HL-60/S4 treated with phorbol 12-myristate 13-acetate at 8.2 ng/mL for 4 days and 3 days (cell line): ENCODE measurements around the gene C6.
"Not testable (repeated sequence)": the region's sequence is repeated elsewhere in the genome, so short reads cannot be mapped to it uniquely, and the experiment has no call there.

Experiments
- in situ Hi-C: fragments of 300-500 bp; cut with MboI; formaldehyde crosslinking; loops from 2 replicates; pipeline ENCODE4 v1.15.0; 2022; ENCODE audit warnings: low sequenced_read_pairs

The C6 gene

DNA sequence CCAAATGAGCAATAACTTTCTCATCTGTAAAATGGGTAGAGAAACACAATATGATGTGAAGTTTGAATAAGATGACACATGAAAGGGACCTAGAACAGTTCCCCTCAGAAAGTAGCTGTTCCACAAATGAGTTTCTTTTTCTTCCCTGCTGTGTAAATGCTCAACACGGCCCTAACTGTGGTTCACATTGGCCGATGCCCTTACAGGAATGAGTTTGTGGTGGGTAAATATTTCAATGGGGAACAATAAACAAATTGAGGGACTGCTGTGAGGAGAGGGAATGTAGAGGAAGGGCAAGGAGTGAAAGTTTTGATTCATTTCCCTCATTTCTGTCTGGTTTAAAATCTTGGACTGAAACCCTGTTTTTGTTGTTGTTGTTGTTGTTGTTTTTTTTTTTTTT, 12.8 kb downstream of the C6 start:
- in situ Hi-C loops: no loop called here

DNA sequence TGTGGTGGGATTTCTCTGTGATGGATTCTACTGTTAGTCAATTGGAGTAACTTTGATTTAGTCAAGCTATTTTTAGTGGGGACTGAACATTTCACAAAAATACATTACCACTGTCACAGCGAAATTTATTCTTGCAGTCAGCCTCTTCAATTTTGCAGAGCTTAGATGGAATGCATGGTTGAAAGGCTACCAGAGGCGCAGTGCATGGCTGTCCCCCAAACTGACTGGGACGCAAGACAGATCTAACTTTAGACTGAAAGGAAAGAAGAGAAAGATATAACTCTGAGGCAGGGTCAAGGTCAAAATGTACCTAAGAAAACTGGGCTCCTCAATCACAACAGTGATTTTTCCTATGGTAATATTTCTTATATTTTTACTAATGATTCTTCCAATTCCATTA, 13.7 kb downstream of the C6 start:
- in situ Hi-C loops: no loop called here

DNA sequence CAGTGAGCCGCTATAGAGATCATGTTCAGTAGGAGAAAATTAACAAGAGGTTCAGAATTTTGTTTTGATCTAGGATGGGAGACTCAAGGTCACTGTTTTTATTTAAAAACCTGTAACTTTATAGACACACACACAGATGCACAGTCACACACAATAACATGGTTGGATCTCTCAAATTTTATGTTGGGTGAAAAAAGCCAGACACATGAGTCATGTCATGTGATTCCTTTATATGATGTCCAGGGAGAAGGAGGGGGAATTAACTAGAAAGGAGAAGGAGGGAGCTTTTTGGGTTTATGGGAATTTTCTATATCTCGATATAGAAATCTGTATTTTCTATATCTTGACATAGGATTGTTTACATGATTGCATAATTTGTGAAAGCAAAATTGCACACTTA, 17.1 kb downstream of the C6 start:
- in situ Hi-C loops: no loop called here

DNA sequence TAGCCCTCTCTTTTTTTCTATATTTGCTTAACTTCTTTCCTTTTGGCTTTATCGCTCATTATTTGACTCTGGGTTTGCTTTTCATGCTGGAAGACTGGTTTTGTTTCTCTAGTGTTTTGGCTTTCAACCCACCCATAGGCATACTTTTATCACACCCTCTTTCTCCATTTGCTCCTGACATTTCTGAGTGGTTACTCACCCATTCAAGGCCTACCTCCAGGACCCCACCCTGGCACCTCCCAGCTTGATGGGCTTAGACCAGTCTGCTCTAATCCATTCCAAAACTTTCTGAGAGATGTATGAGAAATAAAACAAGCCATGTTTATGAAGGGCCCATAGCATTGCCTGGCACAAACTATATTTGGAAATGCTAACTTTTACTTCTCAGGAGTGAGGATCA, 18.1 kb downstream of the C6 start:
- in situ Hi-C loops: no loop called here

DNA sequence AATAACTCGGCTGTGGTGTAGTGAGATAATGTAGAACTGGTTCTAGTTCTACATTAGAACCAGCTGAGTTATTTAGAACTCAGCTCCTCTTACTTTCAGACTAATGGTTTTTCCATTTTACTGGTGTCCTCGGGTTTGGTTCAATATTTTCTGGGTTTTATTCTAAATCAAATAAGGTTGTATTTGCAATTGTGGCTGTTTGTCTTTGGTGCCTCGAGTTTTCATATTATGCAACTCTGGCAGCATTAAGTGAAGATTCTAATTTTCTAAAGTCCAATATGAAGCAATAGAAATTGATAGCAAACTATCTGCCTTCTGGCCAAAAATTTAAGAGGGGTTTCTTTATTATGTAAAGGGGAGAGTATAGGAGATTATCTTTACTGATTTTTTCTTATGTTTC, 19.0 kb downstream of the C6 start:
- in situ Hi-C loops: no loop called here

DNA sequence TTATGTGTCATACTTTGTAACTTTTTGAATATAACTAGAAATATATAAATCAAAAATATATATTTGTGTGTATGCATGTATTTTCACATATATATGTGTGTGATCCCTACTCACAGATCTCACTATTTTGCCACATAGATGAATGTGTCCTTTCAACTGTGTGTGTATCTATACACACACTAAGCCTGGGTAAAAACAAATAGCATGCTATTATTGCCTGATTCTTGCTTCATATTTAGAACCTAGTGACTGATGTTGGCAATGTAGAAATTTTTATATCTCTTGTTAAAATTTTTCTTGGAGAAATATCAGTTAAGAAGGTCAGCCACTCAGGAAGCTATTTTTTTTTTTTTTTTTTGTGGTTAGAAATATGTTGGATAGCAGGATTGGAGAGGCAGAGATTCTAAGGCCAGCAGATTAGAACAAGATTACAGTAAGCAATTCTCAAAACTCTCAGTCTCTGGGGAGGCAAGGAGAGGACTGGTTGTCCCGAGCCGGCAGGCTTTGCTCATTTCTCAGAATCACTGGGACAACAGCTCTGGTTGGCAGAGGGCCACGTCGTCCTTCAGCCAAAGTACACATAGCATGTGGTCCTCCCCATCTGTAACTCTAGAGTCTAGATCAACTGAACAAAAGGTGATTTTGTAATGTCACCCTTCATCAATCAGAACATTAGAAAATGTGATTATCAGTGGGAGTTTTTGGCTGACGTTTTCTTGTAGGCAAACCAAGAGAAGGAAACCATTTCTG, 19.7 kb downstream of the C6 start:
- in situ Hi-C loops: no loop called here

DNA sequence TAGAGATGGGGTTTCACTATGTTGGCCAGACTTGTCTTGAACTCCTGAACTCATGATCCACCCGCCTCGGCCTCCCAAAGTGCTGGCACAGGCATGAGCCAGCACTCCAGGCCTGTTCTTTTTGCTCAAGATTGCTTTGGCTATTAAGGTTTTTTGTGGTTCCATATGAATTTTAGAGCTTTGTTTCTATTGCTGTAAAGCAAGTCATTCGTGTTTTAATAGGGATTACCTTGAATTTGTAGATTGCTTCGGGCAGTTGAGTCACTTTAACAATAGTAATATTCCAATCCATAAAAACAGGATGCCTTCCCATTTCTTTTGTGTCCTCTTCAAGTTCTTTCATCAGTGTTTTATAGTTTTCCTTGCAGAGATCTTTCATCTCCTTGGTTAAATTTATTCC, 22.1 kb downstream of the C6 start:
- in situ Hi-C loops: no loop called here

DNA sequence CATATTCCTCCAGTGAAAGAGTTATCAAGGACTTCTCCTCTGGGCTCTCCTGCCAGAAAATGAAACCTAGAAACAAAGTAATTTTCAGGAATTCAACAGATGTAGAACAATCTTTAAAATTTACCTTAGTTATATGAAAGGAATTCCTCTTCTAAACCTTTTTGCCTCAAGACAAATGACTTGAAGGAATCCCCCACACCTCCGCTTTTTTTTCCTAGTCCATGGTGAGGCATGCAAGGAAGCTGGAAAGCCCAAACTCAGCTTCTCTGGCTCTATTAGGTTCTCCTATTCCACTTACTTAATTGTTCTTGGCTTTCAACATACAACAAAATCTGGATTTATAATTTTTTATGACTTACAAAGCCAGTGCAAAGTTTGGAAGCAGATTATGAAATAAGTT, 27.2 kb downstream of the C6 start:
- in situ Hi-C loops: no loop called here

DNA sequence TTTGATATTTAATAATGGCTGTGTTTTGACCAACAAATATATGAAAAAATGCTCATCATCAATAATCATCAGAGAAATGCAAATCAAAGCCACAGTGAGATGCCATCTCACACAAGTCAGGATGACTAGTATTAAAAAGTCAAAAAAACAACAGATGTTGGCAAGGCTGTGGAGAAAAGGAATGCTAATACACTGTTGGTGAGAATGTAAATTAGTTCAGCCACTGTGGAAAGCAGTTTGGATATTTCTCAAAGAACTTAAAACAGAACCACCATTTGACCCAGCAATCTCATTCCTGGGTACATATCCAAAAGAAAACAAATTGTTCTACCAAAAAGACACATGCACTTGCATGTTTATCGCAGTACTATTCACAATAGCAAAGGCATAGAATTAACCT, 30.0 kb downstream of the C6 start:
- in situ Hi-C loops: not testable (repeated sequence)

DNA sequence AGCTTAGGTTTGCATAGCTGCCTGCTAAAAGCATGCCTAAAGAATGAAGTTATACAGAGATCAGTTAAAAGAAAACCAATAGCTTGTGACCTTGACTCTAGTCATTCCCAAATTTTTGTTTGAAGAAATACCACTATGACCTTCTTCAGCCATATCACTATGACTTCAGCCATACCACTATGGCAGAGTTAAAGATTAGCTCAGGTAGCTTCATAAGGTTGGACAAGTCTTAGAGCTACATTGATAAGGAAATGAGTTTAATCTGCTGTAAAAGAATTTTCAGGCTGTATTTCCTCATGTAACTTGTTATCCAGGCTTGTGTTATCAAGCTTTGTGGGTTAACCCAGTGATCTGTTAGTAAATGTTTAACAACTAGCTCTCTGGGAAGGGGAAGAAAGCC, 30.7 kb downstream of the C6 start:
- in situ Hi-C loops: no loop called here

DNA sequence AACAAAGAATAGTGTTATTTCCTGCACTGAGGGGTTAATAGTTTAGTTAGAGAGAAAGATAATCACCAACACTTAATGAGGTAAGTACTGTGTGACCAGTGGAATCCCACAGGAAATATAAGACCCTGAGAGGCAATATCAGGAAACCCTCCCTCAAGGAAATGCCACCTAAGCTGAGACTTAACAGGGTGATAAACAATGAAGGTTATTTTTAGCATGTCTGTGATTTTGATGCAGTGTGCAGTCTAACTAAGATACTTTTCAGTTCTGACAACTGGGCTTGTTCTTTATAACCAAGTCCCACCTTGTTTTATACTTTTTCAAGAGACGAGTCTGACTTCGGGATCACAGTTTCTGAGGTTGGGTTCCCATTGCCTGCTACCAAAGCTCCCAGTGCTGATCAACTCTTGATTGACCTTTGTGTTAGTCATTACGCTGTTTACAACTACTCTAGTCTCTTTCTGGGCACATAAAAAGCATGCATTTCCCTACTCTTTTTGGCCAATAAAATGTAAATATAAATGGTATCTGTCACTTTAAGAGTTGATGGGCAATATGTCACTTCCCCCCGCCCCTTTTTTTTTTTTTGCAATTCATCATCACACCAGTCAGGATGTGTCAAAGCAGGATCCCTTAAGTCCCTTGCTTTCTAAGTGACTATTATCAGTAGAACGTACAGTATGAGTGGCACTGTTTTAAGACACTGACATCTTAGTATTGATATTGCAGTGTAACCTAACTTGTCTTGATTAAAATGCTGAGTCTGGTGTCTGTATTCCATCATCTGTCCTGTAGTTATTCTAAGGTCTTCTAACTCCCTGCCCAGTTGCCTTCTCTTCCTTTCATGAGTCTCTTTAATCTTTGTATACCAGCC, 31.4 kb downstream of the C6 start:
- in situ Hi-C loops: no loop called here

DNA sequence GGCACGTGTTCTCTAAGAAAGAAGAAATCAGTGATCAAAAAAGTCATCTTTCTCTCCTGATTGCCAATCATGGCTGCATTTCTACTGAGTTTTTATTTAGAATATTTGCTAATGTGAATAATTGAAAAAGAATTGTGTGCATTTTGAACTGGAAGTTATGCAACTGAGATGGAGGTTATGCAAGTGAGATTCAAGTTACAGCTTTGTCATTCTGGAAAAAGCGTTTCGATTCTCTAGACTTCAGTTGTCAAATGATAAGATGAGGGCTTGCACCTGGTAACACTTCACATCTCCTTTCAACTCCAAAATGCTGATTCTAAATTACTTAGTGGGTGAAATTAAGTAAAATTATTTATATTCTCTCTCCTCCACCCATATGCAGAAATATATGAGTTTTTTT, 36.4 kb downstream of the C6 start:
- in situ Hi-C loops: no loop called here

DNA sequence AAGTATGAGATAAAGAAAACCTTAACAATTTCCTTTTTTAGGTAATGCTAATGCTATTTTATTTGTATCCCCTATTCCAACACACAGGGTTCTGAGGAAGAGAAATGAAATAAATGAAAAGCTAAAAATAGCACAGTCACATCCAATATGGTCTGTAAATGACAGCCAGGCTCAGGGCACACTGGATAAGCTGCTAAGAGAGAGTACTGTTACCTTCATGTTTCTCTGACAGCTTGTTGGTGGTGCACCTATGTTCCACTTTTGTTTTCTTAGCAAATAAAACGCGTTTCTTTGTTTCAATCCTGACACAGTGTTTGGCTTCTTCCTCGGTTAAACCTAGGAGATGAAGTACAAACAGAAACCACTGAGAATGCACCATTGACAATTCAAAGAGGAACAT, 41.3 kb downstream of the C6 start:
- in situ Hi-C loops: no loop called here

DNA sequence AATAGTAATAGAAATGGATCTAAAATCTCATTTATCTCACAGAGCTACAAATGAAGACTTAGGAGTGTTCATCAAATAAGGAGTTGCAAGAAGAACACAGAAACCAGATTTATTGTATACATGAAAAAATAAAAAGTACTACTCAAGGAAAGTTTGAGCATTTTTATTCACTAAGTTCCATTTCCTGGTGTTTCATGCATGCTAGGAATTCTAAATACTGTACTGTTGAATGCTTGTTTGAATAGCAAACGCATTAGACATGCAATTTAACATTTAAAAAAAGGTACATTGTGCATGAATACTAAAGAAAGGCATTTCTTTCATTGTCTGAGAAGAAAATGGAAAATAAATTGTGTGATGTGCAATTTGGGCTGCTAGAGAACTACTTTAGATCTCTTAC, 52.1 kb downstream of the C6 start:
- in situ Hi-C loops: no loop called here

DNA sequence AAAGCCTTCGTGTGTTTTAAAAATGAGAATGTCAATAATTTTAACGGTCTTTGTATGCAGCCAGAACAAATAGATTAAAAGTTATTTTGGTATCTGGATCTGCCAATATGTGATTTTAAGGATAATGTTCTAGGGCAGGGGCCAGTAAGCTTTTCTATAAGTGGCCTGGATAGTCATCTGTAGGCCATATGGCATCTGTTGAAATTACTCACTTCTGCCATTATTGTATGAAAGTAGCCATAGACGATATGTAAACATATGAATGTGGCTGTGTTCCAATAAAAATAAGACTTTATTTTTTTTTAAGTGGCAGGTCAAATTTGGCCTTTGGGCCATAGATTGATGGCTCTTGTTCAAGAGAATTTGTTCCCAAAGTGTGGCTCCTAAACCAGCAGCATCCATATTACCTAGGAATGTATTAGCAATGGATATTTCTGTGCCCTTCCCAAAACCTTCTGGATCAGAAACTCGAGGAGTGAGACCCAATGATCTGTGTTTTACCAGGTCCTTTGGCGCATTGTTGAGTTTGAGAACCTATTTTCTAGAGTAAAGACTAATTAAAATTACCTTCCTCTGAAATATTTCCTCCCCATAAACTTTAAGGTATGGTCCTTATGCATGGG, 55.9 kb downstream of the C6 start:
- in situ Hi-C loops: no loop called here

DNA sequence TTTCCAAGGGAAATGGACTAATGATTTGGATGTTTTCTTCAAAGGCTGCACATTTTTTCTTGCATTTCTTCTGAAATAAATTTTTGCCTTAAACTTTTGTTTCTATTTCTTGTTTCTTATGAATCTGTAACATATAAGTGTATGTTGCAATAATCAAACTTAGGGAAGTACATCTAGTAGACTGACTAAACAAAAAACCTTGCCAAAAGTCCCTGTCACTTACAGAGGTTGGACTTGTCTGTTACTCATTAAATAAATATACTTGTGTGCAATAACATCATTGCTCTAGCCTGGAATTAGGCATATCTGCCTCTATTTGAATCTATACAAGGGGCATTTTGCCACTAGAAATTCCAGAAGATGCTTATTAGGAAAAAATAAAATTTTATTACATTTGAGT, 56.6 kb downstream of the C6 start:
- in situ Hi-C loops: no loop called here

DNA sequence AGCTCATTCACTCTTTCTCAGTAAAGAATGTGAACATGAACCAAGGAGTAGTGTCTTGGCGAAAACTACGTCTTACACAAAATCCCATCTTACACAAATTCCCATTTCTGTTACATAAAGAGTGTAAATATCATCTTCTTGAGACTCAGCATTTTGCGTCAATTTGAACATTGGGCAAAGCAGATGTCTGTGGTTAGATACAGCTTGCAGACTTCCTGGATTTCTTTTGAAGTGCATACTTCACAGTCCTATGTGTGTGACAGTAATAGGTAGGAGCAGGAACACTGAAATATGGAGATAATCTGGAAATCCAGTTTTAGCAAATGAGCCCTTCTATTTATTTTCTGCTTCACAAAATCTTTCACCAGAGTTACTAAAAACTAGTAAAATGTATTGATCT, 58.8 kb downstream of the C6 start:
- in situ Hi-C loops: no loop called here

DNA sequence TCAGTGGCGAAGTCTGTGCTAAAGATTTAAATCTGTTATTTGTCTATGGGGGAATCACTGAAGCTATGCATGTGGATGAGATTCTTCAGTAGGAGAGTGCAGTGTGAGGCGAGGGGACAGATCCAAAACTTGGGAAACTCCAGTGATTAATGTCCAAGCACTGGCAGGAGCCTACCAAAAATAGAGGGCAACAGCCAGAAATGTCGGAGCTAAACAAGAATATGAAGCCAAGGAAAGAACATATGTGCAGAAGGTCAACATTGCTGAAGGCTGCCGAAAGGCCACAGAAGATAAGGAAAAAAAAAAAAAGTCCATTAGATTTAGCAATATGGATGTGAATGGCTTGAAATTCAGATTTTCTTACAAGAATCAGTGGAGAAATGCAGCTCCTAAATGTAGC, 61.8 kb downstream of the C6 start:
- in situ Hi-C loops: no loop called here

DNA sequence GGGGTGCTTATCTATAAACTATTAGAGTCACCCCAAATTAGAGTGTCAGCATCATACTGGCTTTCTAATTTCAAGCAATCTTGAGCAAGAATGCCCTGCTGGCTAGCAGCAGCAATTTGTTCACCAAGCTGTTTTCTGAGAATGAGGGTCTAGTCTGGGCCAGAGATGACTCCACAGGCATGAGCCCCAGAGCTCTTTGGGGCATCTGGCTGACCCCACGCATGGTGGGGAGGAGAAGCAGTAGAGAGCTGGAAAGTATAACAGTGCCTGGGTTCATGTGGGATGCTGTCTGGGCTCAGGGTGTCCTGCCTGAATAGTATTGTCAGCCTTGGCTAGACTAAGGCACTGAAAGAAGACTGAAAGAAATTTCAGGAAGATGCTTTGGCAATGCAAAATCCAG, 64.9 kb downstream of the C6 start:
- in situ Hi-C loops: no loop called here

DNA sequence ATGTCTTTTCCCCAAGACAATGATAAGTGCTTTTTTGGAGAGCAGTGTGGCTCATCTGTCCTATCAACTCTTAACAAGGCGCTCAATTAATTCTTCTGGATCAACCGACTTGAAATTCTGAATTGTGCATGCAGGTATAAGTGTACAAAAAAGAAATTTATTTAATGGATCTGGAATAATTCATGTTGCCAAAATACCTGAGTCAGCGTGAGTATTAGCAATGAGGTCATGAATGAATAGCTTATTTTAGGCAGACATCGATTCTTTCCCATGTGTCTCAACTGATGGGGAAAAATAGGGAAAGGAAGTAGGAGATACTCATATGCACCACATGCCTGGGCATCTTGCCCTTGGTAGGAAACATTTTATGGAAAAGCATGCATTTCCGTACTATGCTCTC, 68.0 kb downstream of the C6 start:
- in situ Hi-C loops: no loop called here

DNA sequence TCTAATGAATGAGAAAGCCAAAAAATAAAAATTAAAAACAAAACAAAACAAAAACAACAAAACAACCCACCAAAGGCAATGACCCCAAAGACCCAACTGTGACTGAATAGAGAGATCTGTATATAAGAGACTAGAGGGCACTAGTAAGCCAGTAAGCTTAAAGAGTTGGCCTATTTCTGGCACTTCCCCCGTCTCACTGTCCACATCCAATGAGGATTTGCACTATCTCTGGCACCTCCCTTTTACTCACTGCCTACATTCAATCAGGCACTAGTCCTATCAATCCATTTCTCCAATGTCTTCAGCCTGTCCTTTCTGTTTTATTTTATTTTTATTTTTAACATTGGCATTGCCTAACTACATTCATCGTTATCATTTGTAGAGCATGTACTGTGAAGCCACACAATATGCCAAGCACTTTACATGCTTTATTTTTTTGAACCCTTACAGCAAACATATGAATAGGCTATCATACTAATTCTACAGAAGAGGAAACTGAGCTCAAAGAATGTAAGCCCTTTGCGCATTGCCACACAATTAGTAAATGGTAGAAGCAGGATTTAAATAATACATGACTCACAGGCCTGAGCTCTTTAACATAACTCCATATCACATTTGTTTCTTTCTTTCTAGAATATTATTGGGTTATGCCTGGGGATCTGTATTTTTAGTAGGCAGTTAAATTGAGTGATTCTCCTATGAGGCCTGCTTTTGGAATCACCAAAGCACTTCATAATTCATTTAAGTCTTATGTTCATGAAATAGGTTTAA, 70.0 kb downstream of the C6 start:
- in situ Hi-C loops: no loop called here
